Measurements from ENCODE around the gene TEX38.
"Not testable (repeated sequence)": the region's sequence is repeated elsewhere in the genome, so short reads cannot be mapped to it uniquely, and the experiment has no call there.

The TEX38 gene

DNA sequence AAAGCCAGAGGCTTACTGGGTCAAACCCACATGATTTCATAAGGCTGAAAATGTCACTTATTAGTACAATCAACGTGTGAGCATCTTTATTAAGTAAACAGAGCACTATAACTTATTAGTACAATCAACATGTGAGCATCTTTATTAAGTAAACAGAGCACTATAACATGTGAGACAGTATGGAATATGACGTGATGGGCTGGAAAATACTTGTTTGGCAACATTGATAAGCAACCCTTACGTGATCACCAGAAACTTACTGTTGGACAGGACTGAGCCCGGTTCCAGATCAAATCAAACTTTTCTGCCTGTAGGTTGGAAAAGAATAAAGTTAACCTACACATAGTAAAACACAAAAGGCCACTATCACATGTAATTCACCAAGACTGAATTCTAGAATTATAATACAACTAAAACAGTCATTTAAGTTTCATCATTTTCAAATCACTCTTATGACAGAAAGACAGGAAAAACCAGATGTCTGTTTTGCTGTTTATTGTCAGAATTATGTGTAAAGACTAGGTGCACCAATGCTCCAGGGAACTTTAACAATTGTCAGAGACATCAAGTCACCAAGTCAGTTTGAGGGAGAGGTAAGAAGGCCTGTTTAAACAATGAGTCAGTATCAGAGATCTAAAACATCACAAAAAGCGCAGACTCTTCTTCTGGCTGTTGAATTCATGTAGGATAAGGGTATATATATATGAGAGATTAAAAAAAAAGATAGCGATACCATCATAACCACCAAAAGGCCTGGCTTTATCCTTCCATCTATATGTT lies 19.1 kb upstream of the TEX38 start:
- Mint-ChIP-seq H3K4me3 (no peak overlapping the region), H3K27me3 (ENCODE audit: low read depth) (no peaks in the 10 kb centered on the region), H3K4me1 (no peaks in the 10 kb centered on the region), H3K27ac (peak overlapping the region in 2 of 3 experiments; percentile 81 to 92), H3K9me3 (peaks cover 21% of the 10 kb centered on the region), H3K36me3 (ENCODE audit: low read depth) (peaks cover 76% of the 10 kb centered on the region)
- TF ChIP-seq, protein P1, sequence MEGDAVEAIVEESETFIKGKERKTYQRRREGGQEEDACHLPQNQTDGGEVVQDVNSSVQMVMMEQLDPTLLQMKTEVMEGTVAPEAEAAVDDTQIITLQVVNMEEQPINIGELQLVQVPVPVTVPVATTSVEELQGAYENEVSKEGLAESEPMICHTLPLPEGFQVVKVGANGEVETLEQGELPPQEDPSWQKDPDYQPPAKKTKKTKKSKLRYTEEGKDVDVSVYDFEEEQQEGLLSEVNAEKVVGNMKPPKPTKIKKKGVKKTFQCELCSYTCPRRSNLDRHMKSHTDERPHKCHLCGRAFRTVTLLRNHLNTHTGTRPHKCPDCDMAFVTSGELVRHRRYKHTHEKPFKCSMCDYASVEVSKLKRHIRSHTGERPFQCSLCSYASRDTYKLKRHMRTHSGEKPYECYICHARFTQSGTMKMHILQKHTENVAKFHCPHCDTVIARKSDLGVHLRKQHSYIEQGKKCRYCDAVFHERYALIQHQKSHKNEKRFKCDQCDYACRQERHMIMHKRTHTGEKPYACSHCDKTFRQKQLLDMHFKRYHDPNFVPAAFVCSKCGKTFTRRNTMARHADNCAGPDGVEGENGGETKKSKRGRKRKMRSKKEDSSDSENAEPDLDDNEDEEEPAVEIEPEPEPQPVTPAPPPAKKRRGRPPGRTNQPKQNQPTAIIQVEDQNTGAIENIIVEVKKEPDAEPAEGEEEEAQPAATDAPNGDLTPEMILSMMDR (IDR thresholded peaks at IDR 0.05; ENCODE audit: unreplicated experiment in 3 of 3), result no peak

DNA sequence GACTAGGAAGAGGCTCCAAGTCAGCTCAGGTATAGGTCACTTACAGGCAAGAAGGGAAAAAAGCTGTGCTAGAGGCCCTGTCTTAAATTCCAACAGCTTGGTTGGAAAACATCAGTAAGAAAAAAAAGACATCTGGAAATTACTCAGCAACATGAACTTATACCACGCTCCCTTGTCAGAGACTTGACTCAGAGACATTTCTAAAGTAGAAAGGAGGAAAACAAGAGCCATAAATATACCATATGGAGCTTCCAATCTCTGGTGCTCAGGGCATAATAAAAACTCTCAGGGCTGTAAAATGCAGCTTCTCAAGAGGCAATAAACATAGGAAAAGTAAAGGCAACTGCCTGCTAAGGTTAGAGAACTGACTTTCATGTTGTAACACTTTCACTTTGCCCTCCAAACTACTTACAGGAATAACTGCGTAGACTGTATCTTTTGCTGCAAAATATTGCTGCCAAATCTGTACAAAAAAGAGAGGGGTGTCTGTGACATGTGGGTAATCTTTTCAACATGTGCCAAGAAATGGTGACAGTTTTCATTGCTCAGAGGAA lies 18.2 kb upstream of the TEX38 start:
- TF ChIP-seq, protein P1 (IDR thresholded peaks at IDR 0.05; ENCODE audit: unreplicated experiment in 3 of 3), result no peak
- Mint-ChIP-seq H3K4me3 (peak overlapping the region in 1 of 3 experiments; percentile 10), H3K27me3 (ENCODE audit: low read depth) (no peaks in the 10 kb centered on the region), H3K4me1 (no peaks in the 10 kb centered on the region), H3K27ac (peak overlapping the region; percentile 53 to 92 (median 81)), H3K9me3 (peaks cover 20% of the 10 kb centered on the region), H3K36me3 (ENCODE audit: low read depth) (peaks cover 75% of the 10 kb centered on the region)

DNA sequence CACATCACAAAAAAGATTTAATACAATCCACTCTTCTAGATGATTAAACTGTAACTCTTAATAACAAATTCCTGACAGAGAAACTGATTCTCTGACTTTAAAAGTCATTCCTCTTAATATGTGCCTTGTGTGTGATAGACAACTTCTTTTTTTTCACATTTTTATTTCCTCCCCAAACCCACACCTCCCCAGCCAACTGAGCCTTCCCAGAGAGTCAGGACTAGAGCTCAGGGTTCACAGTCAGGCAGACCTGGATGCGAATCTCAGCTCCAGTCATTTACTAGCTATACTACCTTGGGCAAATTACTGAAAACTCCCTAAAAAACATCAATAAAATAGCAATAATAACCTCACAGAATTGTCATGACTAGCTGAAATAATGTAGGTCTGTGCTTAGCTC lies 17.6 kb upstream of the TEX38 start:
- Mint-ChIP-seq H3K4me1 (no peaks in the 10 kb centered on the region), H3K9me3 (peaks cover 20% of the 10 kb centered on the region)
- TF ChIP-seq, protein P1 (IDR thresholded peaks at IDR 0.05; ENCODE audit: unreplicated experiment in 3 of 3), result no peak

DNA sequence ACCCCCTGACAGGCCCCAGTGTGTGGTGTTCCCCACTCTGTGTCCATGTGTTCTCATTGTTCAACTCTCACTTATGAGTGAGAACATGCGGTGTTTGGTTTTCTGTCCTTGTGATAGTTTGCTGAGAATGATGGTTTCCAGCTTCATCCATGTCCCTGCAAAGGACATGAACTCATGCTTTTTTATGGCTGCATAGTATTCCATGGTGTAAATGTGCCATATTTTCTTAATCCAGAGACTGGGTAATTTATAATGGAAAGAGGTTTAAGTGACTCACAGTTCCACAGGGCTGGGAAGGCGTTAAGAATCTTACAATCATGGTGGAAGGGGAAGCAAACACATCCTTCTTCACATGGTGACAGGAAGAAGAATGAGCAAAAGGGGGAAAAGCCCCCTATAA lies 17.0 kb upstream of the TEX38 start:
- not testable (repeated sequence) for H3K27ac Mint-ChIP-seq; H3K4me3 Mint-ChIP-seq; H3K27me3 Mint-ChIP-seq (ENCODE audit: low read depth); H3K4me1 Mint-ChIP-seq
- Mint-ChIP-seq H3K36me3 (ENCODE audit: low read depth) (peaks cover 62% of the 10 kb centered on the region), H3K9me3 (peaks cover 14% of the 10 kb centered on the region)

More for the DNA sequence above, 17.6 kb upstream of the TEX38 start:
- Mint-ChIP-seq H3K36me3 (ENCODE audit: low read depth) (peaks cover 69% of the 10 kb centered on the region), H3K27me3 (ENCODE audit: low read depth) (no peaks in the 10 kb centered on the region), H3K4me3 (peak overlapping the region in 1 of 3 experiments; percentile 10), H3K27ac (peak overlapping the region; percentile 53 to 92 (median 81))

DNA sequence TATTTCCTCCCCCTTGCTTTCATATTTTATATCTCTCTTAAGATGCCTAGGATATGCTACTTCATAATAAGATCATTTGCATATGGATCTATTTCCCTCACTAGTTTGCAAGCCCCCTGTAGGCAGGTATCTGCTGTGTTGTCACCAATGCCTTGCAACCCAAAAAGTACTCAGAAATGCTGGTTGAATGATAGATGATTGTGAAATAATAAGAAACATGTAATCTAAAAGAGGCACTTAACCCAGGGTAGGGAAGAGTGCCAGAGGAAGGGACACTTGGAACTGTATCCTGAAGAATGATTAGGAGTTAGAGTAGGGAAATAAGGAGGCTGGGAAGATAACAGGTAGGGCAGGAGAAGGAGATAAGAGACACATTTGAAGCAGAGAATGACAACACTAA lies 15.8 kb upstream of the TEX38 start:
- peaks cover 51% of the 10 kb centered on the region for H3K36me3 Mint-ChIP-seq (ENCODE audit: low read depth)
- no peaks in the 10 kb centered on the region for H3K27me3 Mint-ChIP-seq (ENCODE audit: low read depth)
- H3K9me3 Mint-ChIP-seq, result peaks cover 4% of the 10 kb centered on the region
- H3K27ac Mint-ChIP-seq, result no peak overlapping the region
- H3K4me1 Mint-ChIP-seq, result no peaks in the 10 kb centered on the region
- H3K4me3 Mint-ChIP-seq, result no peak overlapping the region
- TF ChIP-seq, protein P1 (IDR thresholded peaks at IDR 0.05; ENCODE audit: unreplicated experiment in 3 of 3), result no peak

DNA sequence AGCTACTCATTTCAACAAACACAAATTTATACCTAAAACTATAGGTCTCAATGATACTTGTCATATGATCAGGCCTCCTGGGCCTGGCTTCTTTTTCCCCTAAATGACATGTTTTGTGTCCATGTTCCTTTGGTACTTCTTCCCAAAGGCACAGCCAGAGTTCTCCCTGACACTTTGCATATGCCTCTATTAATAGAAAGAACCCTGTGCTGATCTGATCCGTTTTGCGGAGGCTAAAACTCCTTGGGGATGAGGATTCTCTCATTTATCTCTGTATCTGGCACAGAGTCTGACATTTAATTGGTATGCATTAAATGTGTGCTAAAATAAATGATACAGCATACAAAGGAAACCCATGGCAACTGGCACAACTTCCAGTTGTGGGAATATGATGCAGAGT lies 15.0 kb upstream of the TEX38 start:
- TF ChIP-seq, protein P1 (IDR thresholded peaks at IDR 0.05; ENCODE audit: unreplicated experiment in 3 of 3), result no peak
- Mint-ChIP-seq H3K36me3 (ENCODE audit: low read depth) (peaks cover 47% of the 10 kb centered on the region), H3K4me1 (no peaks in the 10 kb centered on the region), H3K9me3 (peaks cover 4% of the 10 kb centered on the region), H3K27ac (no peak overlapping the region), H3K27me3 (ENCODE audit: low read depth) (no peaks in the 10 kb centered on the region), H3K4me3 (no peak overlapping the region)
